GM12891 (cell line): ENCODE data around the gene C19orf38.
"Not testable (repeated sequence)": the region's sequence is repeated elsewhere in the genome, so short reads cannot be mapped to it uniquely, and the experiment has no call there.

Experiments used
- DNase-seq: peaks from one replicate; pipeline ENCODE4 v3.0.0; 2011; ENCODE audit warnings: low spot score; ENCODE audit not compliant: insufficient read length
- FAIRE-seq: peaks from 2 replicates; lab custom pipeline; 2011; peaks lifted over from hg19 to GRCh38; lab: Jason Lieb, UNC
- PAX5 ChIP-seq: IDR thresholded peaks from 2 replicates; pipeline ENCODE4 v1.6.1; 2011; ENCODE audit warnings: low read length, moderate library complexity, mild to moderate bottlenecking; ENCODE audit not compliant: insufficient read depth, severe bottlenecking
- POLR2A ChIP-seq: IDR thresholded peaks from 2 replicates; pipeline ENCODE4 v1.6.1; 2011; ENCODE audit warnings: low read depth, low read length, control low read depth
- POLR2AphosphoS5 ChIP-seq: IDR thresholded peaks from 2 replicates; pipeline ENCODE4 v1.6.1; 2011; ENCODE audit warnings: low read depth, low read length, control low read depth
- POU2F2 ChIP-seq: IDR thresholded peaks from 2 replicates; pipeline ENCODE4 v1.6.1; 2011; ENCODE audit warnings: low read depth, mild to moderate bottlenecking, control low read depth, low read length, moderate library complexity
- SPI1 ChIP-seq: IDR thresholded peaks from 2 replicates; pipeline ENCODE4 v1.6.1; 2011; ENCODE audit warnings: low read depth, low read length, control low read depth
- TAF1 ChIP-seq: IDR thresholded peaks from 2 replicates; pipeline ENCODE4 v1.6.1; 2011; ENCODE audit warnings: low read depth, low read length, control low read depth

Gene C19orf38

DNA sequence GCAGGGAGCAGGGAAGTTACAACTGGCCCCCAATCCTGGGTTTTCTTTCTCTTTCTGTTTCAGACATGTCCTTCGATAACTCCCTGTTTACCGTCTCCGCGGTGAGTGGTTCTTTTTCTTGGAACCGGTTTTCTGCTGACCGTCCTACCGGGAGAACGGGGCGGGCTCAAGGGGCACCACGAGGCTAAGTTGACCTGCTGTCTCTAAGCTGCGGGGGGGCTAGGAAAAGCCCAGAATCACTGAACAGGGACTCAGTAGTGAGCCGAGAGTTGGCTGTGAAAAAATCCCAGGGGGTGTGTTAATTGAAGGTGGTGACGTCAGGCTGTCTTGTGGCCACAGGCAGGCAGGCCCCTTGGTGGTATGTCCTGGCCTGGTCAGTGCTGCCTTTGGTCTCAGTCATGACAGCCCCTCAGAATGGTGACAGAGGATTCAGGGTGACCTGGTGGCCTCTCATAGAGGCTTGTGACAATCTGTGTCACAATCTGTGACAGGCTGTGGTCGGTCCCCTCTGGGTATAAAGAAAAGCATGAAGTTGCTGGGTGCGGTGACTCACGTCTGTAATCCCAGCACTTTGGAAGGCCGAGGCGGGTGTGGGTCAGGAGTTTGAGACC, 15.0 kb downstream of the C19orf38 start:
- FAIRE-seq (no peak), DNase-seq (no peak)
- TF ChIP-seq POLR2AphosphoS5 (no peak), TAF1 (no peak), SPI1 (no peak), PAX5 (no peak), POLR2A (no peak), POU2F2 (no peak)

DNA sequence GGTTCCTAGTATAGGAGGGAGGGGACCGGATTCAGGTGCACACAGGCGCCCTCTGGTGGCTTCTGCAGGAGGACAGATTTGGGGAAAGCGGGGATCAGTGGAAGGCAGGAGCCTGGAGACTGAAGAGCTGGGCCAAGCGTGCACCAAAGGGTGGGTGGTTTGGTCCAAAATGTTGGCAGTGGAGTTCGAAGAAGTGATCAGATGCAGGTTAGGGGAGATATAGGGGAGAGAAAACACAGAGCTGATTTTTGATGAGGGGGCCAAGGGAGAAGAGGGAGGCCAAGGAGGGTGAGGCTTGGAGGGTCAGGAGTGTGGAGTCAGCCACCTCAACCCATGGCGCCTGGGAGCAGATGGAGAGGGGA, 16.3 kb downstream of the C19orf38 start:
- FAIRE-seq (no peak), DNase-seq (peak; percentile 68)
- TF ChIP-seq POLR2A = no peak
- no peak for TF ChIP-seq POLR2AphosphoS5
- TF ChIP-seq SPI1 = no peak

DNA sequence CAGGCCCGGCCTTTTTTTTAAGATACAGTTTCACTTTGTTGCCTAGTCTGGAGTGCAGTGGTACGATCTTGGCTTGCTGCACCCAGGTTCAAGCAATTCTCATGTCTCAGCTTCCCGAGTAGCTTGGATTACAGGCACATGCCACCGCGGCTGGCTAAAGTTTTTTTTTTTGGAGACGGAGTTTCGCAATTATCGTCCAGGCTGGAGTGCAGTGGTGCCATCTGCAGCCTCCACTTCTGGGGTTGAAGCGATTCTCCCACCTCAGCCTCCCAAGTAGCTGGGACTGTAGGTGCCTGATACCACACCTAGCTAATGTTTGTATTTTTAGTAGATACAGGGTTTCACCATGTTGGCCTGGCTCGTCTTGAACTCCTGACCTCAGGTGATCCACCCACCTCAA, 18.3 kb downstream of the C19orf38 start:
- TF ChIP-seq PAX5 (no peak), POLR2A (no peak), SPI1 (no peak), POU2F2 (no peak), TAF1 (no peak)
- DNase-seq (no peak), FAIRE-seq (no peak)

DNA sequence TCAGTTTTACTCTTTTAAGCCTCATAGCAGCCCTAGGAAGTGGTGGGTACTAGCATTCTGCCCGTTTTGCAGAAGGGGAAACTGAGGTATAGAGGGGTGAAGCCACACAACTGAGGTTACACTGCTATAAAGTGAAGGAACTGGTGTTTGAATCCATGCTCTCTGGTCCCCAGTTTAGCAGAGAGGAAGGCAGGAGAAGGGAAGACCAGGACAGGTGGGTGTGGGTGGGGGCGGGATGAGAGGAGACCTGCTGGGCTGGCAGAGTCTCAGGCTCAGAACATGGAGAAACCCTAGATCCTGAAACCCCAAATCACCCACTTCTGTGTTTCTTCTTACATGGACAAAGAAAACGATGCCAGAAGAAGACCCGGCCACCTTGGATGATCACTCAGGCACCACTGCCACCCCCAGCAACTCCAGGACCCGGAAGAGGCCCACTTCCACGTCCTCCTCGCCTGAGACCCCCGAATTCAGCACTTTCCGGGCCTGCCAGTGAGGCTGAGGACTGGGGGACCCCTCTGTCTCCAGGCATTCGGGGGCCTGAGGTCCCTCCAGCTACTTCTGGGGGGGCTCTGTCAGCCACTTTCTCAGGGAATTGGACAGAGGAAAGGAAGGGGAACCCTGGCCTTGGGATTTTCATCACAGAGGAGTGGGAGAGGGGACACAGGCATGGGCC, 20.8 kb downstream of the C19orf38 start:
- FAIRE-seq (no peak), DNase-seq (no peak)
- no peak for TF ChIP-seq POLR2A
- no peak for TF ChIP-seq POU2F2
- TF ChIP-seq TAF1 = no peak
- no peak for TF ChIP-seq PAX5

DNA sequence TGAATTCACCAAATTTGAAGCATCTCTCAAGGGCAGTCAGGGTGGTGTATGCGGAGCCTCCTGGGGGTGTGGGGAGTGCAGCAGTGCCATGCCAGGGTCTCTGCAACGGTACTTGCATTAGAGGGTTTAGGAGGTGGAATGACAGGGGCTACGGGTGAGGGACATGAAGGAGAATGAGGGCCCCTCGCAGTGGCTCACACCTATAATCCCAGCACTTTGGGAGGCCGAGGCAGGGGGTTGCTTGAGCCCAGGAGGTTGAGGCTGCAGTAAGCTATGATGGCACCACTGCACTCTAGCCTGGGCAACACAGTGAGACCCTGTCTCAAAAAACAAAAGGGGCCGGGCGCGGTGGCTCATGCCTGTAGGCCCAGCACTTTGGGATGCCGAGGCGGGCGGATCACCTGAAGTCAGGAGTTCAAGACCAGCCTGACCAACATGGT, 21.7 kb downstream of the C19orf38 start:
- FAIRE-seq, DNase-seq: not testable (repeated sequence)

DNA sequence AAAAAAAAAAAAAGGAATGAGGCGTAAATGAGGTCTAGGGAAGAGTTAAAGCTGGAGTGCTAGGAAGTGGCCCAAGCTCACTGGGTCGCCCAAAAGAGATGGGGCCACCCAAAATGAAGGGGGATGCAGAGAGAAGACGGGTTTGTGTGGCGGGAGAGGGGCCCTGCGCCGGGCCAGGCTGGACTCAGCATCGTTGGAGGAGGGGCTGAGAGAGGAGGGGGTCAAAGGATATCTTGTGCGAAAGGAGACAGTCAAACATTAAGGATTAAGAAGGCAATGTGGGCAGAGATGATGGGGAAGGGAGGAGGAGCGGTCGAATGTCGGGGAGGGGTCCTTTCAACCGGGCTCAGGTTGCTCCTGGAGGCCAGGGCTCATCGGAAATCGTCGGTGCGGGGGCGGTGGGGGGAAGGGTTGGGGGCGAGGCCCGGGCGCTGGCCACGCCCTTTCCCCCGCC, 22.3 kb downstream of the C19orf38 start:
- TF ChIP-seq POLR2A (no peak), TAF1 (no peak), SPI1 (no peak), PAX5 (no peak), POLR2AphosphoS5 (no peak), POU2F2 (no peak)
- FAIRE-seq (no peak), DNase-seq (no peak)

DNA sequence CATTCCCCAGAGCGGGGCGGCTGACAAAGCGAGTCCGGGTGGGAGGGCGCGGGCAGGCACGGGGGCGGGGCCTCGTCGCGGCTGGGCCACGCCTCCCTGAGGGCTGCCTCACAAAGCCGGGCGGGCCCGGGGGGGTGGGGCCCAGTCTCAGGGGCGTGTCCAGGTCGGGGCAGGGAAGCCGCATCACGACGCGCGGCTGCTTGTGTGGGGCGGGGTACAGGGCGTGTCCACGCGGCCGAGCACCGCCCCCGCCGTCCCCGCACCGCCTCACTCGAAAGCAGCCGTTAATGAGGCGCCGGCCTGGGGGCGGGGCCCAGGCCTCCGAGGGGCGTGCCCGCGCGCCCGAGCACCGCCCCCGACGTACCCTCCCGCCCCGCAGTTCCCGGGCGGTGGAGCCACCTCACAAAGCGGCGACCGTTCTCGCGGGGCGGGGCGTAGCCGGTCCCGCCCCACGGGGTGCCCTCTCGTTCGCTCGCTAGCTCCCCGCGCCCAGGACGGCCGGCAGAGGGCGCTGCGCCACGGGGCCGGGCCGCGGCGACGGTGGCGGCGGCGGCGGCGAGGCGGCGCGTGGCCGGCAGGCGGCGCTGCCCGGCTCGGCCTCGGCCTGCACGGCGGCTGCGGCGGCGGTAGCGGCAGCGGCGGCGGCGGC, 22.9 kb downstream of the C19orf38 start, which contains the start of gene CARM1:
CARM1 (plus strand) TSS at position 599 of the 649 bp plus-strand sequence. CDS start 150 bp downstream, outside the sequence.
- DNase-seq (peak; percentile 94), FAIRE-seq (peak; percentile 99)
- TF ChIP-seq POLR2A = no peak
- TF ChIP-seq POLR2AphosphoS5 = no peak
- TF ChIP-seq TAF1 = no peak
- TF ChIP-seq PAX5 = no peak
- no peak for TF ChIP-seq SPI1
- no peak for TF ChIP-seq POU2F2

DNA sequence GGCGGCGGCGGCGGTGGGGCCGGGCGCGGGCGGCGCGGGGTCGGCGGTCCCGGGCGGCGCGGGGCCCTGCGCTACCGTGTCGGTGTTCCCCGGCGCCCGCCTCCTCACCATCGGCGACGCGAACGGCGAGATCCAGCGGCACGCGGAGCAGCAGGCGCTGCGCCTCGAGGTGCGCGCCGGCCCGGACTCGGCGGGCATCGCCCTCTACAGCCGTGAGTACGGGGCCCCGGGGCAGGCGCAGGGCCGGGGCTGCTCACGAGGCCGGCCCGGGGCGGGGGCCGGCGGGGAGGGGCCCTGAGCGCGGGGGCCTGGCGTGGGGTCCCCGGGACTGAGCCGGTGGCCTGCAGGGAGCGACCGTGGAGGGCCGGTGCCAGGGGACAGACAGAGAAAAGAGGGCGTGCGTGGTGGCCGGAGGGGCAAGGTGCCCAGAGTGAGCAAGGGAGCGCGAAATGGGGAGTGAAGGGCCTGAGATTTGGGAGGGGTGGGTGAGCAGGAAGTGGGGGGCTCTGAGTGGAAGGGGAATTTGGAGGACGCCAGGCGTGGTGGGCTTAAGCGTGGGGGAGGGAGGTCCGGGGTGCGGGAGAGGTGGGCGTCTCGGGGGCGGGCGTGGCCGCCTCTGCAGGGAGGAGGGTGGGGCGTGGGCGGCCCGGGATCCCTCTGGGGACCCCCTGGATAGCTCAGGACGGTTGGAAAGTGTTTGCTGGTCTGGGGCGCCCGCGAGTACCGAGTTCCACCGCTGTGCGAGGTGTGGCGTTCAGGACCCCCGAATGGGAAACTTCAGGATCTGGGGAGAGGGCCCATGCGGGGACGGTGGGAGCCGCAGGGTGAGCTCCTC, 23.7 kb downstream of the C19orf38 start:
- FAIRE-seq = peak; percentile 5
- no peak for DNase-seq
- no peak for TF ChIP-seq SPI1
- no peak for TF ChIP-seq POLR2A
- no peak for TF ChIP-seq TAF1
- TF ChIP-seq PAX5 = no peak
- TF ChIP-seq POLR2AphosphoS5 = no peak
- TF ChIP-seq POU2F2 = no peak

DNA sequence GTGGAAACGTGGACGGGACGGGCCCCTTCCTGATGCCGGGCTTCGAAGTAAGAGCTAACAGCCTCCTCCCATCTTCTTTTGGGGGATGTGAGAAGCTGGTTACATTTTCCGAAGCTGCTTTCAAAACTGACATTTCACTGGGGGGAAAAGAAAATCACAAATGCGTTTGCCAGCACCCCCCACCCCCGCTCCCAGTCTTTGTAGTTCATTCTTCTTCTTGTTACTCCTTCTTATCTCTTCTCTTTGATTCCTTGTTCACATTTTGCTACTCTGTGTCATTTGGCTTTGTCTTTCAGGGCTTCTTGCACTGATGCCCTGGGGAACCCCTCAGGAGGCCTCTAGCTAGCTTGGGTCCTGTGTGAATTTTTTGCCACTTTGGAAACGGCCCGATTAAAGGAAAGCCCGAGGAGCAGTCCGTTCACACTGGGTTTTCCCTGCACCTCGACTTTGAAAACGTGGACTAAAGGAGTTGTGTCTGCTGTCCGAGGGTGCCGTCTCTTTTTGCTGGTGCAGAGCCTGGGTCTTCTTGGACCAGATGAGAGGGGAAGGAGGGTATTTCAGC, 24.4 kb downstream of the C19orf38 start:
- no peak for TF ChIP-seq POU2F2
- TF ChIP-seq TAF1 = no peak
- TF ChIP-seq PAX5 = no peak
- TF ChIP-seq POLR2A = no peak
- TF ChIP-seq SPI1 = no peak
- no peak for TF ChIP-seq POLR2AphosphoS5
- FAIRE-seq (no peak), DNase-seq (no peak)
